Superior temporal gyrus (tissue), 1 donor: ENCODE data around the gene DDIAS.
"Not testable (repeated sequence)": the region's sequence is repeated elsewhere in the genome, so short reads cannot be mapped to it uniquely, and the experiment has no call there.

Experiments used
- DNase-seq: peaks from one replicate; pipeline ENCODE4 v3.0.0-alpha.2; 2016; ENCODE audit errors: extremely low spot score

The DDIAS gene, protein sequence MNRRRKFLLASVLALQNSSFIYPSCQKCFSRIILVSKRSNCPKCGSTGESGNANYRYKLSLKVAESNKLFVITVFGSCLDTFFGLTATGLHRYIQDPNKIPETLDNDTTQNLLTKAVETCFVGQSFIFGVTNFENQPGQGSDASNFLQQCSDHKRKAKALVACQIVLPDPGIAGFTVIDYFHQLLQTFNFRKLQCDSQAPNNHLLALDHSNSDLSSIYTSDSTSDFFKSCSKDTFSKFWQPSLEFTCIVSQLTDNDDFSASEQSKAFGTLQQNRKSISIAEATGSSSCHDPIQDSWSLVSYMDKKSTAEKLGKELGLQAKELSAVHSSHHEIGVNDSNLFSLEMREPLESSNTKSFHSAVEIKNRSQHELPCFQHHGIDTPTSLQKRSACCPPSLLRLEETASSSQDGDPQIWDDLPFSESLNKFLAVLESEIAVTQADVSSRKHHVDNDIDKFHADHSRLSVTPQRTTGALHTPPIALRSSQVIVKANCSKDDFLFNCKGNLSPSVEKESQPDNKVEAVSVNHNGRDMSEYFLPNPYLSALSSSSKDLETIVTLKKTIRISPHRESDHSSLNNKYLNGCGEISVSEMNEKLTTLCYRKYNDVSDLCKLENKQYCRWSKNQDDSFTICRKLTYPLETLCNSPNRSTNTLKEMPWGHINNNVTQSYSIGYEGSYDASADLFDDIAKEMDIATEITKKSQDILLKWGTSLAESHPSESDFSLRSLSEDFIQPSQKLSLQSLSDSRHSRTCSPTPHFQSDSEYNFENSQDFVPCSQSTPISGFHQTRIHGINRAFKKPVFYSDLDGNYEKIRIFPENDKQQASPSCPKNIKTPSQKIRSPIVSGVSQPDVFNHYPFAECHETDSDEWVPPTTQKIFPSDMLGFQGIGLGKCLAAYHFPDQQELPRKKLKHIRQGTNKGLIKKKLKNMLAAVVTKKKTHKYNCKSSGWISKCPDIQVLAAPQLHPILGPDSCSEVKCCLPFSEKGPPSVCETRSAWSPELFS

DNA sequence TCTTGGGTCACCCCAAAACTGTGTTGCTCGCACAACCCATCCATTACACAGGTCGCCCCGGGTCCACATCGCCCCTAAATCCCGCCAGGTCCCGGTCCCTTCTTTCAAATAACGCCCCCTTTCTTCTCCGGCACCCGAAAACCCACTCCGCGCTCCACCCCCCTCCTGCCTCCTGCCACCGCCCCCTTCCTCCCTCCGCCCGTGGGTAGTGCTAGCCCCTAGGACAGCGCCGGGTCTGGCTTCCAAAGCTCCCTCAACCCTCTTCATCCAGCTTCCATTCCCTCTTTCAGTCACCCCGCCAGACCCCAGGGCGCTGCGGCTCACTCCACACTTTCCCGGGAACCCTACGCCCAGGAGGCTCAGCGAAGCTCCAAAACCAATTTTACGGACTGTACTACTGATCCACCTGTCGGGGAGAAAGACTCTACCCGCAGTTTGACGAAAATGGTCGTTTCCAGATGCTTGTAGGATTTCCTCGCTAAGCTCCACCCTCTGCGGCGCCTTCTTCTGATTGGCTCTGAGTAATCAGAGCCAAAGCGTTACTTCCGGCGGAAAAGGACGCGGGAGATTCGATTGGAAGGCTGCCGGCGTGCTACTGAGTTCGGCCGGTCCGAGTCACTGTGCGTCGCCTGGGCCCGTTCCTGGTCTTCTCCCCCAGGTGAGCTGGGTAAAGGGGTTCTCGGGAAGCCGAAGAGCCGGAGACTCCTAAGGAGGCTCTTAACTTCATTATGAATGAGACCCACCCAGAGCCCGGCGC, at the start of gene DDIAS:
TSS of gene DDIAS (plus strand) at position 572 of the 757 bp plus-strand sequence. CDS start 13,003 bp downstream, outside the sequence.
- peak; percentile 99 for DNase-seq

DNA sequence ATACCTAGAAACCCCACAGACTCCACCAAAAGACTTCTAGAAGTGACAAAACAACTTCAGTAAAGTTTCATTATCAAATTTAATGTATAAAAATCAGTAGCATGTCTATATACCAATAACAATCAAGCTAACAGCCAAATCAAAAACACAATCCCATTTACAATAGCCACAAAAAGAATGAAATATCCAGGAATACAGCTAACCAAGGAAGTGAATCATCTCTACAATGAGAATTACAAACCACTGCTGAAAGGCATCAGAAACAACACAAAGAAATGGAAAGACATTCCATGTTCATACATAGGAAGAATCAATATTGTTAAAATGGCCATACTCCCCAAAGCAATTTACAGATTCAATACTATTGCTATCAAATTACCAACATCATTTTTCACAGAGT, 47.3 kb upstream of the DDIAS start:
- no peak for DNase-seq

DNA sequence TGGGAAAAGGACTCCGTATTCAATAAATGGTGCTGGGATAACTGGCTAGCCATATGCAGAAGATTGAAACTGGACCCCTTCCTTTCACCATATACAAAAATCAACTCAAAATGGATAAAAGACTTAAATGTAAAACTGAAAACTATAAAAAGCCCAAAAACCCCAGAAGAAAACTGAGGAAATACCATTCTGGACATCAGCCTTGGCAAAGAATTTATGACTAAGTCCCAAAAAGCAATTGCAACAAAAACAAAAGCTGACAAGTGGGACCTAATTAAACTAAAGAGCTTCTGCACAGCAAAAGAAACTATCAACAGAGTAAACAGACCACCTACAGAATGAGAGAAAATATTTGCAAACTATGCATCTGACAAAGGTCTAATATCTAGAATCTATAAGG, 46.6 kb upstream of the DDIAS start:
- not testable (repeated sequence) for DNase-seq

DNA sequence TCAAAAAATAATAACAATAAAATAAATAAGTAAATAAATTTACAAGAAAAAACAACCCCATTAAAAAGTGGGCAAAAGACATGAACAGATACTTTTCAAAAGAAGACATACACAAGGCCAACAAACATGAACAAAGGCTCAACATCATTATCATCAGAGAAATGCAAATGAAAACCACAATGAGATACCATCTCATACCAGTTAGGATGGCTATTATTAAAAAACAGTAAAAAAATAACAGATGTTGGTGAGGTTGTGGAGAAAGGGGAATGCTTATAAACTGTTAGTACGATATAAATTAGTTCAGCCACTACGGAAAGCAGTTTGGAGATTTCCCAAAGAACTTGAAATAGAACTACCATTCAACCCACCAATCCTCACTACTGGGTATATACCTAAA, 45.9 kb upstream of the DDIAS start:
- no peak for DNase-seq

DNA sequence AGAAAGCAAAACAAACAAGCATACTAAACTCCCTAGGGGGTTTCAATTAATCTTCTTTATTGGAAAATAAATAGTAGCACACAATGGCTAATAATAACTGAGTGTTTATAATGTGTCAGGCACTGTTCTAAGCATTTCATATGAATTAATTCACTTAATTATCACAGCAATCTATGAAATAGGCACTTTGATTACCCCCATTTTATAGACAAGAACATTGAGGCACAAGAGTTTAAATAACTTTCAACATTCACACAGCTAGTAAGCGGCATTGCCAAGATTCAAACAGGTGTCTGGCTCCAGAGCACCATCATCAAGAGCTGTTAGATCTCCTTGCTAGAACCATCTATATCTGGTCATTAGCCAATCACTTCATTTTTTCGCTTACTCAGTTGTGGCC, 44.4 kb upstream of the DDIAS start:
- DNase-seq, result no peak

DNA sequence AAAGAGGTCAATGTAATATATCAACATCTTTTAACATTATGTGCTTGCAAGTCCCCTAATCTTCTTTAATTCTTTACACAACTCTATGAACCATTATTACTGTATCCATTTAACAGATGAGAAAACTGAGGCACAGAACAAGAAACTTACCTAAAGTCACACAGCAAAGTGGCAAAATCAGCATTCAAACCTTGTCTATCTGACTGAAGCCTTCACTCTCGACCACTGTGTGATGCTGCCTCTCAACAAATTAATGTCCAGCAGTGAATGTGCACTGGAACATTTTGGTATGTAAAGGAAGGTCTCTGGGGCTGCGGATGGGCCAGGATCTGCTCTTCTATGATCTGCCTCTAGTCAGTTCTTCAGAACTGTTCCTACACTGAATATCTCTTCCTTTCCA, 43.4 kb upstream of the DDIAS start:
- no peak for DNase-seq

DNA sequence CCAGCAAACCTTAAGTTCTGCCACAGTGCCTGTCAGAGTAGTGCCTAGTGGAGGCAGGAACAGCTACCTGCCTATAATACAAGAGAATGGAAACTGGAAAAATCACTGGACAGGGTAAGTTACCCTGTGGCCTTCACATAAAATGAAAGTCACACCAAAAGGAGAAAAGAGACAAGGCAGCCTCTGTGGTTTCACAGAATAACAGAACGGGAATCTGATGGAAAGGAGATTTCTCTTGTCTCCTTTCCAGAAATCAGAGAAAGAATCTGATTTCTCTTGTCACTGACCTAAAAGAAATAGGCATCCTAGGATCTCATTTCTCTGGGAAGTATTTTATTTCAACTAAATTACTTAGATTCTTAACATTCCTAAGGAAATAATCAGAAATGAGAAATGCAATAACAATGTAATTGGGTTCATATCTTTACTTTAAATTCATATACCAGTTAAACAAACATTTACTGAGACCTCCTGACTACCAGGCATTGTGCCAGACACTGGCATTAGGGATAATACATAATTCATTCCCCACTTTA, 42.9 kb upstream of the DDIAS start:
- DNase-seq, result peak; percentile 76

DNA sequence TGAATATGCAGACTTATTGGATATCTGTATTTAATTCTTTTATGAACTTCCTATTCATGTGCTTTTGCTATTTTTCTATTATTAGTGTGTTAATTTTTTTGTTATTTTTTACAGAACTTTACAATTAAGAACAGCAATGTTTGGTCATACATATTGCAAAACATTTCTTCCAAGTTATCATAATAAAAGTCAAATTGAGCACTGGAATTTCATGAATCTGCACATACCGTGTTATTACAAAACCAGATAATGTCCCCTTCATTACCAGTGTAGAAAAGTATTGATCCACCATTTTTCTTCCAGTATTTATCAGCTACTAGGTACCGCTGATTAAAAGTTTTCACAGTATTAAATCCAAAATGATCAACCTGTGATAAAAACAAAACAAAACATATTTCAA, 41.8 kb upstream of the DDIAS start:
- DNase-seq, result no peak

DNA sequence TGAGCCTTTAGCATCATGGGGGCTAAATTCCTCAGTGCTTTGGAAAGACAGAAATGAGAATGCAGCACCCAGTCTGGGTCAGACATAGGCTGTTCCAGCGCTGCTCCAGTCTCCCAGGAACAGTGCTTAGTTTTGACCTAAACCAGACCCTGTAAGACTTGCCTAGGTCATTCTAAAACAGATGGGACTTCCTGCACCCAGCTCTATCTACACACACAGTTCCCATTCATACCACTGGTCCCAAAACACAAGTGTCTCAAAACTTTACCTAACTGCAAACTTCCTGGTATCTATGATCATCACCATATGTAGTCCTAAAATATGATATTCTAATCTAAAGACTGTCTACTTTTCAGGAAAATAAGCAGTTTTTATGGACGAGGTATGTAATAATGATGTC, 39.2 kb upstream of the DDIAS start:
- no peak for DNase-seq

DNA sequence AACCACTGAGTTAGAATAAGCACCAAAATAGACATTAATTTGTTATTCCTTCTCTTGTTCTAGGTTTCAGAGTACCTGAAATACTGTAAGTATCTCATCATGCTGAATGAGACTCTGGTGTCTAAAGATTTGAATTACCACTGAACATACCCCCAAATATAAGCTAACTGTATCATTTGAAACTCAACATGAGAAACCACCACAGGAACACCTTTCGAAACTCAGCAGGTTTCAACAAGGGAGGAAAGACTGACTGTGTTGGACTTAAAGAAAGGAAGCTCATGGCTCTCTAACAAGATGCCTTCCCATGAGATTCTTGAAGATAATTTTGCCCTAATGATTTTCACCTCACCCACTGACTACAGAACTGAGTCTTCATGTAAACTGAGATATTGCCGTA, 38.3 kb upstream of the DDIAS start:
- DNase-seq, result no peak

DNA sequence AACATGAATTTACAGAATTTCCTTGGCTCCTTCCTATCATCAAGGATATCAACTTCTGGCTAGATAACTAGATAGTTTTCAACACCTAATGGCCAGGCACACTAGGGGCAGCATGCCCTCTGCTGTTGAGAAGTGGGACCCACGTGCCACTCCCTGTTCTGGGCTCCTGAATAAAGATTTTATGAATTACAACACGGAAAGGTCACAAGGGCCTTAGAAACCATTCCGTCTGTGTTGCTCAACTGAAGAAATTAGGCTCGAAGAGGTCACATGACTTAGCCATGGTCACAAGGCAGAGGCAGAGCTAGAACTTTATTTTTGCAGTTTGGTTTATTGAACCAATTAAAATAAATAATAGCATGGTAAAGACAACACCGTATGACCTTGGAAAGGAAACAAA, 37.3 kb upstream of the DDIAS start:
- DNase-seq, result peak; percentile 92

DNA sequence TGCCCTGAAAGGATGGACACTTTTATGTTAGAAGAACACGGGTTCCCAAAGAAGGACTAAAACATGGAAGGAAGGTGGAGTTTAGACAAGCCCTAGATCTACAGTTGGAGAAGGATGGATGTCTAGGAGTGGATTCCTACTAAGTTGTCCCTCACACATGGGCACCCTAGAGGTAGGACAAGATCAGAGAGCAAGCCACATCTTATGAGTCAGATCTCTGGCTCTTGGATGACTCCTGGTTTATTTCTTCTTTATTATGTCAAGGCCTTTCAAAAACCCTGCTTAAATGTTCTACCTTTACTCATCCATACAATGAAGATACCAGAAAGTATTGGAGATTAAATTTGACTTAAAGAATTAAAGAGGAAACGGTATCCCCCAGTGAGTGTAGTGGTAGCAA, 35.7 kb upstream of the DDIAS start:
- DNase-seq, result peak; percentile 9

DNA sequence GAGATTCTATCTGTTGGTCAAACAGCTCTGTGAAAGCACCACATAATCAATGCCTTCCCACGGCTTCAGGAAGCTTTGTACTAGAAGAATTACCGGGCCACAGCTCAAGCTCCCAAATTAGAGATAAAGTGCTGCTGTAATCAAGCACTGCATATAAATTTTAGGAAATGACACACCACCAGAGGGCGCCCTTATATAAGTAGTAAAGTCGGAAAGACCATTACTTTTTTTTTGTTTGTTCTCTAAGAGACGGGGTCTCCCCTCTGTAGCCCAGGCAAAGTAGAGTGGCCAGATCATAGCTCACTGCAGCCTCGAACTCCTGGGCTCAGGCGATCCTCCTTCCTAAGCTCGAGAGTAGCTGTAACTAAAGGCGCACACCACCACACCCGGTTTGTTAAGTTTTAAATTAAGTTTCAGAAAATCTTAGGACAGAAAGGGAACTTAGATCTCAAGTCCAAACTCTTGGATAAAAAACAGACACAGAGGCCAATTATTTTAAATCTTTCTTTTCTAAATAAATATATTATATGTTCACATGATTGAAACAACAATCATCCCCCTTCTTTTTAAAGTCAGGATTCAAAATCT, 33.9 kb upstream of the DDIAS start:
- DNase-seq, result peak; percentile 95

DNA sequence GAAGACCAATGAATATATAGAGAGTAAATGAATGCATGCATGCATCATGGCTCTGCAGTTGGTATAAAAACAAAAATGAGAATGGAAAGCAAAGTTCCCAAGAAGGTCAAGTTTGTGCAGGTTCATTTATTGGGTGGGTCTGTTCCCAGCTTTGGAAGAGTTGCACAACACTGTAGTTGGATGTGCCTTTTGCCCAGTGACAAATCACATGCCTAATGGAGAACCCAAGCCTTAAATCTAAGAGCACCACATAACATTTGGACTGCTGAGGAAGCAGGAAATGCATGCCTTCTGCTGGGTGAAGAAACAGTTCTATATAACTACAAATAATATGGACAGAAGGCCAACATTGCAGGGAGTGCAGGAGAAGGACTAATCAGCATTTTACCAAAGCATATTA, 31.9 kb upstream of the DDIAS start:
- no peak for DNase-seq

DNA sequence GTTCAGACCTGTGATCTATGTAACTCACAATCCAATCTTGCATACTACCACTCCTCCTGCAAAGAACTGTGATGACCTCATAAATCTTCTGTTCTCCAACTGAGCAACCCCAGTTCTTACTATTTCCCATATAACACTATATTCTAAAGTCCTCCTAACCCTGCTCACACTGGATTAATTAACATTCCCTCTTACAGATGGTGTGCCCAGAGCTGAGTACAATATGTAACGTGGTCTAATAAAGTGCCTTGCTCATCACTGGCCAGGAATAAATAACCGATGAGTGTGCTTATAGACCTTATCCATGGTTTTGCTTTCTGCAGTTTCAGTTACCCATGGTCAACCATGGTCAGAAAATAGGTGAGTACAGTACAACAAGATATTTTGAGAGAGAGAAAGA, 29.9 kb upstream of the DDIAS start:
- no peak for DNase-seq

DNA sequence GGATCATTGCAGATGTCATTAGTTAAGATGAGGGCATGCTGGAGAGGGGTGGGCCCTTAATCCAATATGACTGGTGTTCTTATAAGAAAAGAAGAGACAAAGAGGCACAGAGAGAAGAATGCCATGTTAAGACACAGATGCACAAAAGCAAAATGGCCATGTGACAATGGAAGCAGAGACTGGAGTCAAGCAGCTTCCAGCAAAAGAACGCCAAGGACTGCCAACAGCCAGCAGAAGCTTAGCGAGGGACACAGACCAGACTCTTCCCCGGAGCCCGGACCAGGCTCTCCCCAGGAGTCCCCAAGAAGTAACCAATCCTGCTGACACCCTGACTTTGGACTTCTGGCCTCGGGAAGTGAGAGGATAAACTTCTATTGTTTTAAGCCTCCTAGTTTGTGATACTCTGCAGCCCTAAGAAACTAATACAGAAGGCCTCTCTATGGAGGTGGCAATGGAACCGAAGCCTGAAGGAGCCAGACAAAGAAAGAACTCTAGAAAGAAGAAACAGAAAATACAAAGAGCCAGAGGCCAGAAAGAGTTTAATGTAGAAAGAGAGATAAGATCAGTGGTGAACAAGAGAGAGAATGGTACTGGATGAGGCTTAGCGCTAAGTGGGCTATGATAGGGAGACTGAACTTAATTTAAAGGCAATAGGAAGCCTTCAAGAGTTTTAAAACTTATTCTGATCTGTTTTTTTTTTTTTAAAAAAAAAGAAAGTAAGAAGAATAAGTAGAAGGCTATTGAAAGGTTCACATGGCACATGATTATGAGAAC, 29.0 kb upstream of the DDIAS start:
- DNase-seq, result no peak

DNA sequence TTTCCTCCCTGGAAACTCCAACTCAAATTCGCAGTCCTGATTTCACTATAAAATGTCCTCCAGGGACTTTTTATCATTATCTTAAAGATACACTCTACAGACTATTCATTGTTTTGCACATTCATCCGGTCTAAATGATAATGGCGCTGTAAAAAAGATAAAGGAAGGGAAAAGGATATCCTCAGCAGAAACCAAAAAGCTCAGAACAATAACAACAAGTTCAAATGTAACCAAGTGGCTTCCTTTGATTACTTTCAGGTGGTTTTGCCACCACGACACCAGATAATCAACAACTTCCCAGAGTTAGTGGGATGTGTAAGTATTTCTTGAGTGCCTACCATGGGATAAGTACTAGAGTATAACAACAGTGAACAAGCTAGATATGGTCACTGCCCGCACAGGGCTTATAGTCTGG, 27.6 kb upstream of the DDIAS start:
- no peak for DNase-seq

DNA sequence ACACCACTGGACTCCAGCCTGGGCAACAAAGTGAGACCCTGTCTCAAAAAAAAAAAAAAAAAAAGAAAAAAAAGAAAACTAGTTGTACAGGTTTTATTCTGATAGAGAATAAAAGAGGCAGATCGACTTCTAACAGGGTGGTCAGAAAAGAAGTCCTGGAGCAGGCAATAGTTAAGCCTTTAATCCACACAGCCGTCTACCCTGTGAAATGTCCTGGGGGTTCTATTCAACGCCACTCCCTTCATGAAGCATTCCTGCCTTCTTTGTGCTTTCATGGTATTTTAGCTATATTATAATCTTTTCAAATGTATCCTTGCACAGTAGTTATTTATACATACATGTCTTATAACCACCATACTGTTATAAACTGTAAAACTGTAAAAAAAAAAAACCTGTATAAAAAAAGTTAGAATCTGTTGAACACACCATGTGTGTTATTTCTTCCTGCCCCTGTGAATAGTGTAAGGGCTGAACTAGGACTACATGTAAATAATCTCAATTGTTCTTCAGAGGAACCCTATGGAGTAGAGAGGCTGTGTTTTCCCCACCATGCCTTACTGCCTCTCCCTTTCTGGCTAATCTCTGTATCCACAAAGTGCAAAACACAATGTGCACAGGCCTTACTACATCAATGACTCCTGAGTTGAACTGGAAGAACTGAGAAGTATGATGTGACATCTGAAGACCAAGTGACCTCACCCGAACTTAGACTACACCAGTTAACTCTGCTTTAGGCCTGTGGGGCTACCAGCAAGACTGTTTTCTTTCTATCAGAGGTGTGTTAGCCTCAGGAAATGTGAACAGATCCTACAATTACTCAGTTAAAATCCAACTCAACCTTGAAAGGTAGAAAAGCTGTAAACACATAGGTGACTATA, 26.7 kb upstream of the DDIAS start:
- no peak for DNase-seq

DNA sequence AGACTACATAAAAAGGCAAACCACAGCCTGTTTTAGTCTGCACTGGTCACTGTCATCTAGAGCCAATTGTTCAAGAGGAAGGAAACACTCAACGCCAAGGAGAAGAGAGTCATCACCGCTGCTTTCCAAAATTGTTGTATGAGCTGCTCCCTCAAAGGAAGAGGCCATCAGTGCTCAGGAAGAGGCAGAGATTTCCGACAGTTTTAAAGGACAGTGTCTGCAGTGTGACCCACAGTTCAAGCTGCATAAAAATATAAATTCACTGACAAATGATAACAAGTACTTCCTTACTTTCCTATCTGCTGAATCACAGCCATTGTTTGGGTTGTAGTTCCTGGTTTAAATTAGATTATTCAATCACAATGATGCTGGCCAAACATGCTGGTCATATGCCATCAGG, 17.7 kb upstream of the DDIAS start:
- DNase-seq, result no peak
